RWPE1 (cell line): ENCODE results near the gene ATP13A2.
A peak's percentile ranks its signal among the peaks of the same experiment; 100 is the strongest.

Experiments used
- CTCF ChIA-PET: fragments of 350-600 bp; sonication (Branson Sonifier 250); formaldehyde crosslinking; extraction: SDS; loops from one replicate; lab custom pipeline; 2021; lab: Yijun Ruan, JAX
- POLR2A ChIA-PET: fragments of 400-600 bp; formaldehyde crosslinking; extraction: SDS; loops from one replicate; lab custom pipeline; 2020; ENCODE audit warnings: antibody characterized with exemption; ENCODE audit not compliant: low non-redundant PET; lab: Yijun Ruan, JAX
- DNase-seq: peaks from one replicate; pipeline ENCODE4 v3.0.0; 2012; ENCODE audit warnings: low spot score
- H3K27ac ChIP-seq: fragments of 450-650 bp; 2 replicates; pipeline ENCODE4 v1.5.1; 2017
- CTCF ChIP-seq: fragments of 450-650 bp; conservative IDR thresholded peaks from 2 replicates; pipeline ENCODE4 v1.5.1; 2017; ENCODE audit warnings: low read depth, mild to moderate bottlenecking

Gene ATP13A2

GRCh38 chr1:17008208-17008855 is 3.4 kb downstream of the ATP13A2 start:
- ChIA-PET POLR2A (no interaction called here), CTCF (no interaction called here)
- no peak for TF ChIP-seq CTCF
- H3K27ac ChIP-seq = no peak overlapping the region
- no peak for DNase-seq

DNA sequence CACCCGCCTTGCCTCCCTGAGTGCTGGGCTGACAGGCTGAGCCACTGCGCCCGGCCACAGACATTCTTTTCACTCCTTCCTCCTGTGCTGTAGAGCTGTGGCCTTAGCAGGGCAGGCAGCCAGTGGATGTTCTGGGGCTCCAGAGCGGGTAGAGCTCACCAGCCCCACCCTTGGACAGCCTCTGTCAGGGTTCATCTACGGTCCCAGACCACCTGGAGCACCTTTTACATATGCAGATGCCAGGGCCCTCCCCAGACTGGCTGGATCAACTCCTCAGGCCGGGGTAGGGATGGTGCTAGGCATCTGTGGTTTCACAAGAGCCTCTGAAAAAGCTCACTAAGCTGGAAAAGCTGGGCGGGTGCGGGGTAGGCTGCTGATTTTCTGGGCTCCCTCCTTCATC is 4.6 kb downstream of the ATP13A2 start:
- no peak for TF ChIP-seq CTCF
- no peak for DNase-seq
- ChIA-PET CTCF (no interaction called here), POLR2A (no interaction called here)
- peak overlapping the region; percentile 16; the same call in 1 of the 2 replicates for H3K27ac ChIP-seq

DNA sequence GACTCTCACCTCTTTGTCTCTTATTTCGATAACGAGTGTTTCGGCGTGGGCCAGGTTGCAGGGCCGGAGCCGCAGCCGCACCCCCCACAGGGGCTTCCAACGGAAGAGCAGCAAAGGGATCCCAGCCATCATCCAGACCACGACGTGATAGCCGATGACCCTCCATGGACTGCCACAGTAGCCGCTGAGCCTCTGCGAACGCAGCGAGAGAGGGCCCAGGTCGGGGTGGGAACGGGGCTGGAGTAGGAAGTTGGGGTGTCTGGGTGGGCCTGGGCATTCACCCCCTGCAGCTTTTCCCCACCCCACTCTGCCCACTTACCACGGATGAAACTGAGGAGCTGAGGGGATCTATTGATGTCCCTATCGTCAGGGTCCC is 6.4 kb downstream of the ATP13A2 start:
- ChIA-PET CTCF (interaction anchor here (0.7 kb wide), 1 partner anchor 35 kb away, joined by 4 read pairs; no protein-coding TSS in a partner anchor), POLR2A (no interaction called here)
- no peak for TF ChIP-seq CTCF
- peak overlapping the region; percentile 78; the same call in 1 of the 2 replicates for H3K27ac ChIP-seq
- DNase-seq = no peak

DNA sequence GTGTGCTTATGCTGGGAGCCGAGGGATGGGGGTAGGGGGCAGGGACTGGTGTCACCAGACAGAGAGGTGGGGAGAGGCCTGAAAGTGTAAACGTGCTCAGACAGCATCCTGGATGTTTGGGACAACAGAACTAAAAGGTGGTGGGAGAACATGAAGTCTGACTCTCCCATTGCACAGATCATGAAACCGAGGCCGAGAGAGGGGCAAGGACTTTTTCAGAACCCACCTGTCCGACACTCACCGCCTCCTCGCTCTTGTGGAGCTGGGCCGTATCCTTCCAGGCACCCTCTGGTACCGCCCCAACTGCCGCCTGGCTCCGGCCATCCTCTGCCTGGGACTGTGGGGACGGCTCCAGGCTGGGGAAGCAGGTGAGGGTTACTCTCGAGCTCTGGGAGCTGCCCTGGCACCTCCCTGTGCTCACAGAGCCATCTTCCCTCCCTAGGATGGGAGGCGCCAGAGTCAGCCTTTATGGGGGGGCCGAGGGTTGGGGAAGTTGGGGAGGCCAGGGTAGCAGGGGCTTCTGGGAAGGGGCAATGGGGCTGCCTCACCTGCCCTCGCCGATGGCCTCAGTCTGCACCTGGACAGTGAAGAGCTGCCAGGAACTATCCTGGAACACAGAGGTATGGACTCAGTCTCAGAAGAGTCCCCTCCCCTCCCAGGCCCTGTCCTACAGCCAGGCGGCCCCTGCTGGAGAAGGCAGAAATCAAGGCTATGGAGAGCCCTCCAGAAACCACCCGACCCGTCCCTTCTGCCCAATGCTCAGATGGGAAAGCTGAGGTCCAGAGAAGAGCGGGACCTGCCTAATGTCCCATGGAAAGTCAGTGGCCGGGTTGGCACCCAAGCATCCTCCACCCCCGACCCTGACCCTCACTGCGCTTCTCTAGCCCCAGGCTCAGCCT is 7.0 kb downstream of the ATP13A2 start:
- TF ChIP-seq CTCF = no peak
- DNase-seq = no peak

GRCh38 chr1:17002524-17002902 is 9.2 kb downstream of the ATP13A2 start:
- DNase-seq = no peak
- no peak overlapping the region; the same call in 1 of the 2 replicates for H3K27ac ChIP-seq
- TF ChIP-seq CTCF = no peak
- CTCF ChIA-PET = interaction anchor here (0.7 kb wide), 1 partner anchor 204 kb away, joined by 3 read pairs; no protein-coding TSS in a partner anchor
- POLR2A ChIA-PET = no interaction called here

More for the DNA sequence above, 7.0 kb downstream of the ATP13A2 start:
- H3K27ac ChIP-seq = peak overlapping the region; percentile 78
- CTCF ChIA-PET = interaction anchor here (0.7 to 0.9 kb wide), 3 partner anchors 18 to 34 kb away, joined by 3 to 4 read pairs (median 4); no protein-coding TSS in a partner anchor
- POLR2A ChIA-PET = no interaction called here

DNA sequence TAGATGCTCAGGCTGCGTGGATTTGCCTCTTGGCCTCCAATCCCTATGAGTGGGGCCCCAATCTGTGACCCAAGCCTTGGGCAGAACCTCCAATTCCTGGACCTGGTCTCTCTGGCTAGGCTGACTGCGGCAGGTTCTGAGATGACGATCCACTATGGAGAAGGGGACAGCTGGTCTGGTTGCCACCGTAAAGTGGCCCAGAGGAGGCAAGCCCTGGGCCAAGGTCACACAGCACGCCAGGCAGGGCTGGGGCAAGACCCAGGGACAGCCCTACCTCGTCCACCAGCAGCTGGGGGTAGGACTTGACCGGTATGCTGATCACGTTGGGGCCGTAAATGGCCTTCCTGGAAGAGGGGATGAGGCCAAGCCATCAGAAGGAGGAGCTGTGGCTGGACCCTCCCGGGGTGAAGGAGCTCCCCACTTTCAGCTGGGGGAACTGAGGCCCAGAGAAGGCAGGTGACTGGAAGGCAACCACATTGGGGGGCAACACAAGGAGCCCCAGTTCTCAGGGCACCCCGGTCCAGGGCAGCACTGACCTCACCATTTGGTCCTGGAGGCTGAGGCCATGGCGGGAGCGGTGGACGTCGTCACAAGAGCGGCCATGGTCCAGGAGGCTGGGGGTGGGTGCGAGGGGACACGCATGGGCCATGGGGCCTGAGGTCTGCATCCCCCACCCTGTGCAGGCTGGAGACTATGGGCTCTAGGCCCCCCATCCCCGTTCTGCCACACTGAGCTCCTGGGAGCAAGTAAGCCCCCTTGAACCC is 9.8 kb downstream of the ATP13A2 start:
- DNase-seq = no peak
- ChIA-PET POLR2A (no interaction called here), CTCF (no interaction called here)
- H3K27ac ChIP-seq = no peak overlapping the region
- TF ChIP-seq CTCF = no peak
